Measurements from ENCODE around the gene B2M.

DNA sequence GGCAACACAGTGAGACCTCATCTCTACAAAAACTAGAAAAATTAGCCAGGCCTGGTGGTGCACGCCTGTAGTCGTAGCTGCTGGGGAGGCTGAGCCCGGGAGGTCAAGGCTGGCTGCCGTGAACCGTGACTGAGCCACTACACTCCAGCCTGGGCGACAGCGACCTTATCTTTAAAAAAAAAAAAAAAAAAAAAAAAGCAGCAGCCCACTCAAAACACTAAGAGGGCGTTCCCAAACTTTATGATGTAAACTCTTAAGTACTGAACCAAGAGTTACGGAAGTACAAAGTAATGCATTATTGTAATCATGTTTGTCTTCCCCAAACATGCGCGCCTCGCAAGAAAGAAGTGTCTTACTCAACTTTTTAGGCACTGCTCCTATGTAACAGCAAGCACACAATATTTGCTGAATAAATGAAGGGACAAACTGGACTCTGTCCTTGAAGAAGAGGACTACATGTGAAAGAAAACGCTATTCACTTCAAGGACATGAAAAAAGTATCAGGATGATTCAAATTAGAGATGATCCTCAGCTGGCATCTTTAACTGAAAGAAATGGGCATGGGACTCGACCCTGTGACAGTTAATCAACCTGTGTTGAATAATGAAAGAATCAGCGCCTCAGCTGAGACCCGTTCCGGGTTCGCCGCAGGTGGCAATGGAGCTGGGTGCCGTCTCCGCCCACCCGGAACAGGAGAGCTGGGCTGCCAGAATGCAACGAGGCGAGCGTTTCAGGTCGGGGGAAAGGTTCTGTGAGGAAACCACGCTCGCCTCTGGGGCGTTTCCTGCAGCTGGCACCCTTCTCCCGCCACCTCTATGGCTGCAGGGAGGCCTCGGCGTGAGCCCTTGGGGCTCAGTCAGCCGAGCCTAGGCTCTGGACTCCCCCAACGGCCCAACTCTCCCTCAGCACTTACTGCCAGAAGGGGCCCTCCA is 48.6 kb upstream of the B2M start:
- TF ChIP-seq POLR2A (IDR thresholded peaks at IDR 0.05; ENCODE audit: low read depth, low read length) (peak; percentile 73; the same call in 1 of the 2 replicates), POLR2AphosphoS5 (IDR thresholded peaks at IDR 0.05; ENCODE audit: low read depth, low read length) (peak; percentile 77), TAF1 (IDR thresholded peaks at IDR 0.05; ENCODE audit: borderline replicate concordance, low read depth, low read length) (no peak; the same call in 1 of the 2 replicates)

All from GM12892 (cell line).